ENCODE results near the gene GPRC5B. TPM values are rescaled to one million over a fixed set of nuclear protein-coding genes. Genes with fewer than 3 reads are reported as not detected.

Gene GPRC5B
- total and polyA plus RNA-seq, 2 of the 8 experiments (the other 6 are each of a cell fraction or from before 2014, with no cell fraction given): 106 to 160 TPM

- Histone ChIP-seq H4K8ac (ENCODE audit: extremely low read depth, insufficient read depth, low read length) (no peak overlapping the region), H3K23ac (ENCODE audit: insufficient read length) (no peak overlapping the region), H2AFZ (ENCODE audit: low read length) (no peak overlapping the region), H4K5ac (ENCODE audit: insufficient read length, low read depth, low read length) (no peak overlapping the region), H3K56ac (replicated peaks; ENCODE audit: insufficient read length, low read depth, low read length) (no peak overlapping the region), H3K4me3 (ENCODE audit: extremely low read depth in 1 of 4, insufficient read depth in 2 of 4, low read depth in 3 of 4, low read length in 4 of 4) (no peak overlapping the region), H3K9me3 (ENCODE audit: insufficient read depth in 2 of 2, low read depth in 1 of 2, low read length in 1 of 2) (no peaks in the 10 kb centered on the region), H3K18ac (ENCODE audit: extremely low read depth, low read length) (no peak overlapping the region), H2BK120ac (replicated peaks; ENCODE audit: low read depth, low read length) (no peak overlapping the region), H2AK5ac (ENCODE audit: low read depth, low read length) (no peak overlapping the region), H3K27me3 (replicated peaks in 1 of 4; ENCODE audit: control insufficient read depth in 3 of 4, extremely low read depth in 1 of 4, insufficient read depth in 3 of 4, low read length in 3 of 4) (no peaks in the 10 kb centered on the region), H3K36me3 (ENCODE audit: control insufficient read depth in 2 of 4, insufficient read depth in 4 of 4, low read length in 3 of 4) (peaks cover 3 to 23% (median 6%) of the 10 kb centered on the region in 4 experiments; a peak in 6 of 8 replicates), H3K27ac (ENCODE audit: low read depth, low read length) (no peak overlapping the region), H2BK20ac (ENCODE audit: low read length) (0 out of 2 replicates have a peak overlapping the region, but pooled peaks have one; percentile 66), H4K20me1 (replicated peaks in 1 of 2; ENCODE audit: control insufficient read depth in 1 of 2, insufficient read depth in 2 of 2, low read length in 2 of 2) (no peaks in the 10 kb centered on the region), H3K14ac (ENCODE audit: insufficient read length) (no peak overlapping the region), H3K4ac (replicated peaks; ENCODE audit: insufficient read length, low read depth, low read length) (no peak overlapping the region), H2BK5ac (ENCODE audit: low read depth, low read length) (no peak overlapping the region), H3K4me2 (ENCODE audit: insufficient read depth in 1 of 2, low read depth in 2 of 2, low read length in 2 of 2) (0 out of 4 replicates have a peak overlapping the region, but pooled peaks of 1 of the 2 experiments have one; percentile 5), H3K4me1 (replicated peaks in 1 of 4; ENCODE audit: control insufficient read depth in 3 of 4, insufficient read depth in 4 of 4, low read length in 3 of 4) (peaks cover 4 to 30% (median 24%) of the 10 kb centered on the region in 4 experiments; a peak in 6 of 7 replicates), H3K23me2 (ENCODE audit: low read depth, low read length) (no peaks in the 10 kb centered on the region), H3K79me2 (ENCODE audit: control insufficient read depth in 1 of 2, insufficient read depth in 2 of 2, low read length in 2 of 2) (0 out of 4 replicates have a peak, but pooled peaks cover 0 to 2% of the 10 kb centered on the region in 2 experiments), H3K9ac (replicated peaks in 1 of 4; ENCODE audit: extremely low read depth in 1 of 4, low read depth in 3 of 4, low read length in 3 of 4) (no peak overlapping the region), H3K79me1 (ENCODE audit: low read depth, low read length) (no peaks in the 10 kb centered on the region; the same call in 1 of the 2 replicates), H2BK15ac (ENCODE audit: low read length) (no peak overlapping the region; the same call in 1 of the 2 replicates), H2BK12ac (ENCODE audit: low read depth, low read length) (peak overlapping the region; percentile 53; the same call in 1 of the 2 replicates), H4K91ac (replicated peaks; ENCODE audit: insufficient read length, low read length) (no peak overlapping the region)
- 91% methylated on average over 8 of the region's 8 CpGs; no CpG with 5 or more reads in 1 of the 2 experiments for WGBS, 2 experiments (ENCODE audit: extremely low coverage in 1 of 2, insufficient coverage in 1 of 2, insufficient read length in 1 of 2, insufficient replicate concordance in 2 of 2, low coverage in 1 of 2, low lambda C conversion rate in 2 of 2, missing lambda C conversion rate in 1 of 2)
- FAIRE-seq: no peak
- no peak for TF ChIP-seq MAX (IDR thresholded peaks at IDR 0.05)
- TF ChIP-seq SAP30 (IDR thresholded peaks at IDR 0.05; ENCODE audit: insufficient read depth, insufficient replicate concordance, low read length): no peak
- no peak for TF ChIP-seq CBX8 (IDR thresholded peaks at IDR 0.05; ENCODE audit: borderline replicate concordance, low read depth, low read length)
- TF ChIP-seq SP2 (IDR thresholded peaks at IDR 0.05; ENCODE audit: low read length): no peak
- TF ChIP-seq GTF2F1 (IDR thresholded peaks at IDR 0.05; ENCODE audit: borderline replicate concordance, low read depth, low read length): no peak
- ChIA-PET POLR2A (ENCODE audit: partially characterized antibody) (interaction anchor here (0.6 to 7.5 kb wide), 10 partner anchors 8 to 153 kb away, joined by 3 to 42 read pairs (median 4); partner anchors contain the start of genes GPRC5B, IQCK and KNOP1), CTCF (ENCODE audit: partially characterized antibody) (interaction anchor here (0.6 to 1.6 kb wide), 10 partner anchors 9 to 252 kb away, joined by 3 to 8 read pairs (median 4); partner anchors contain the start of gene GPRC5B)
- DNase-seq (ENCODE audit: low read depth in 1 of 2, low spot score in 2 of 2): no peak
Observed at GRCh38 chr16:19853132-19853741, 31.4 kb downstream of the GPRC5B start.
